PC-3 (cell line): ENCODE measurements around the gene ADRM1. TPM values are rescaled to one million over a fixed set of nuclear protein-coding genes. Genes with fewer than 3 reads are reported as not detected.
A peak's percentile ranks its signal among the peaks of the same experiment; 100 is the strongest.

Experiments
- ATAC-seq: fragments of 200-7000 bp; cut with Tn5 transposase; 2 replicates; pipeline ENCODE4 v1.9.1; 2020; ENCODE audit warnings: mild to moderate bottlenecking, moderate library complexity
- Bru-seq: library from RNA; stranded (reverse); fragments of 400-500 nt; gene quantifications from one replicate; lab custom pipeline; 2021; lab: Mats Ljungman, UMichigan
- BruChase-seq, 2 experiments: library from RNA; stranded (reverse); fragments of 400-500 nt; gene quantifications; one replicate each; lab custom pipeline; 2021; lab: Mats Ljungman, UMichigan
- BruUV-seq: library from RNA; stranded (reverse); fragments of 400-500 nt; replicated peaks from 2 replicates; lab custom pipeline; 2021; lab: Mats Ljungman, UMichigan
- CTCF ChIA-PET: fragments of 300-600 bp; sonication (Branson Sonifier 250); formaldehyde crosslinking; loops from one replicate; lab custom pipeline; 2022; ENCODE audit warnings: antibody characterized with exemption; lab: Charles Lee
- POLR2A ChIA-PET: fragments of 300-600 bp; sonication (Branson Sonifier 250); formaldehyde crosslinking; loops from one replicate; lab custom pipeline; 2022; ENCODE audit warnings: antibody characterized with exemption; ENCODE audit not compliant: unreplicated experiment; lab: Charles Lee
- DNase-seq: peaks from one replicate; pipeline ENCODE4 v3.0.0-alpha.2; 2015
- H2AFZ ChIP-seq: fragments of 300-600 bp; sonication (generic); 2 replicates; pipeline ENCODE4 v1.6.0; 2016; ENCODE audit warnings: antibody characterized with exemption, low read length
- H3F3A ChIP-seq: fragments of 300-600 bp; sonication (generic); one replicate; pipeline ENCODE4 v1.6.0; 2017; ENCODE audit warnings: antibody characterized with exemption, low read length, control low read depth, mild to moderate bottlenecking; ENCODE audit not compliant: unreplicated experiment
- H3K27ac ChIP-seq: fragments of 300-600 bp; sonication (generic); 2 replicates; pipeline ENCODE4 v1.5.1; 2016; ENCODE audit warnings: mild to moderate bottlenecking, low read length
- H3K27me3 ChIP-seq: fragments of 300-600 bp; sonication (generic); 2 replicates; pipeline ENCODE4 v1.6.1; 2016; ENCODE audit warnings: low read length, mixed read lengths
- H3K36me3 ChIP-seq: fragments of 300-600 bp; sonication (generic); 2 replicates; pipeline ENCODE4 v1.6.1; 2016; ENCODE audit warnings: low read depth, mixed run types, low read length, mixed read lengths
- H3K4me1 ChIP-seq: fragments of 300-600 bp; sonication (generic); 2 replicates; pipeline ENCODE4 v1.5.1; 2016; ENCODE audit warnings: low read length; ENCODE audit not compliant: insufficient read depth
- H3K4me2 ChIP-seq: fragments of 300-600 bp; sonication (generic); 2 replicates; pipeline ENCODE4 v1.6.0; 2016; ENCODE audit warnings: low read length
- H3K4me3 ChIP-seq: fragments of 300-600 bp; sonication (generic); 2 replicates; pipeline ENCODE4 v1.5.1; 2016; ENCODE audit warnings: mild to moderate bottlenecking, low read length, mixed read lengths
- H3K79me2 ChIP-seq: fragments of 300-600 bp; sonication (generic); 2 replicates; pipeline ENCODE4 v1.6.1; 2017; ENCODE audit warnings: low read length, mixed read lengths
- H3K9ac ChIP-seq: fragments of 300-600 bp; sonication (generic); 2 replicates; pipeline ENCODE4 v1.6.0; 2016; ENCODE audit warnings: mild to moderate bottlenecking, low read length
- H3K9me2 ChIP-seq: fragments of 300-600 bp; sonication (generic); replicated peaks from 2 replicates; pipeline ENCODE4 v1.6.1; 2016; ENCODE audit warnings: mixed run types, low read length, mixed read lengths
- H3K9me3 ChIP-seq: fragments of 300-600 bp; sonication (generic); 2 replicates; pipeline ENCODE4 v1.6.1; 2016; ENCODE audit warnings: low read length, mixed read lengths
- H4K20me1 ChIP-seq: fragments of 300-600 bp; sonication (generic); 2 replicates; pipeline ENCODE4 v1.6.1; 2016; ENCODE audit warnings: low read length, mixed read lengths
- CTCF ChIP-seq: fragments of 300-600 bp; sonication (generic); conservative IDR thresholded peaks from 2 replicates; pipeline ENCODE4 v1.5.1; 2017; ENCODE audit warnings: antibody characterized with exemption, low read depth, mild to moderate bottlenecking, low read length
- EZH2 ChIP-seq: fragments of 300-600 bp; sonication (generic); IDR thresholded peaks from one replicate; pipeline ENCODE4 v1.6.1; 2017; ENCODE audit warnings: antibody characterized with exemption, mild to moderate bottlenecking, low read length; ENCODE audit not compliant: unreplicated experiment
- EZH2phosphoT487 ChIP-seq: fragments of 300-600 bp; sonication (generic); IDR thresholded peaks from 2 replicates; pipeline ENCODE4 v1.6.1; 2018; ENCODE audit warnings: mild to moderate bottlenecking, antibody characterized with exemption, low read length, borderline replicate concordance
- intact Hi-C: fragments of 100-400 bp; cut with micrococcal nuclease; formaldehyde crosslinking; loops from 2 replicates; pipeline ENCODE4 v1.9.0; 2023
- long read RNA-seq: library from polyadenylated mRNA; unstranded; transcript quantifications from one replicate; pipeline ENCODE4 v2.0.0, GENCODE V29; 2021; ENCODE audit not compliant: unreplicated experiment
- total RNA-seq: library from RNA; depleted of rRNA; stranded (reverse); fragments of >200 nt; gene quantifications from 2 replicates; pipeline ENCODE4 v1.2.3, GENCODE V29; 2014; rRNA removed

The ADRM1 gene
- total RNA-seq, result 374 and 487 TPM in 2 replicates
- percentile 87 among the genes with signal in this experiment for Bru-seq, nascent RNA
- percentile 96 among the genes with signal in this experiment for BruChase-seq, experiment 1, labeled RNA remaining after a 6-hour chase
- BruChase-seq, experiment 2, labeled RNA remaining after a 2-hour chase, result percentile 87 among the genes with signal in this experiment
- long read RNA-seq, transcript ADRM1-201 (10 exons, 1,478 nt), result major isoform, 313 of 638 reads
- long read RNA-seq, transcript ADRM1-205 (9 exons, 1,361 nt), result minor isoform, 49 of 638 reads
- long read RNA-seq, partial matches to known transcripts, result 55 of 638 reads
- long read RNA-seq, other reads (novel, unspliced or antisense), result 220 of 638 reads

- BruUV-seq, result no TSS peak
- Histone ChIP-seq H3K79me2 (peaks cover 46% of the 10 kb centered on the region), H3K27ac (peak within 1 kb of the TSS; percentile 95), H3K4me3 (peak within 1 kb of the TSS; percentile 94), H3K27me3 (no peaks in the 10 kb centered on the region), H3F3A (peaks cover 8% of the 10 kb centered on the region), H3K9ac (peak within 1 kb of the TSS; percentile 95), H3K9me2 (no peaks in the 10 kb centered on the region), H3K9me3 (no peaks in the 10 kb centered on the region), H3K36me3 (peaks cover 38% of the 10 kb centered on the region), H2AFZ (peak within 1 kb of the TSS; percentile 97), H4K20me1 (peaks cover 42% of the 10 kb centered on the region), H3K4me2 (peak within 1 kb of the TSS; percentile 100), H3K4me1 (peaks cover 25% of the 10 kb centered on the region)
- ATAC-seq, result peak; percentile 54
- ChIA-PET POLR2A (interaction anchor here (0.5 kb wide), 1 partner anchor 73 kb away, joined by 3 read pairs; no protein-coding TSS in a partner anchor), CTCF (interaction anchor here (0.6 to 1.0 kb wide), 7 partner anchors 63 to 605 kb away, joined by 3 to 9 read pairs (median 5); partner anchors contain the start of genes LAMA5, OSBPL2 and RPS21)
- DNase-seq, result peak; percentile 99
- intact Hi-C loops, result loop anchor here (1.0 to 5.0 kb wide), 3 partner anchors 65 to 195 kb away; partner anchors contain the start of gene LAMA5
- TF ChIP-seq EZH2 (no peak), CTCF (peak; percentile 89), EZH2phosphoT487 (no peak)
Measured at GRCh38 chr20:62302341-62303061, at the start of gene ADRM1. TSS of gene ADRM1 (plus strand) at chr20:62302997. CDS start at chr20:62303569, 572 bp downstream.

- H3K36me3 ChIP-seq, result peaks cover 12% of the 10 kb centered on the region; the same call in 1 of the 2 replicates
- H4K20me1 ChIP-seq, result peaks cover 3% of the 10 kb centered on the region; the same call in 1 of the 2 replicates
- ATAC-seq, result no peak
- no peaks in the 10 kb centered on the region for H3K9me2 ChIP-seq
- H3K4me3 ChIP-seq, result no peak overlapping the region
- no peaks in the 10 kb centered on the region for H3K9me3 ChIP-seq
- CTCF ChIA-PET, result no interaction called here
- peaks cover 64% of the 10 kb centered on the region for H3K79me2 ChIP-seq
- H3K4me2 ChIP-seq, result no peak overlapping the region
- TF ChIP-seq CTCF, result no peak
- TF ChIP-seq EZH2, result no peak
- no peak for TF ChIP-seq EZH2phosphoT487
- no peak overlapping the region for H3K27ac ChIP-seq
- no peak overlapping the region for H2AFZ ChIP-seq
- no peak for DNase-seq
- no peaks in the 10 kb centered on the region for H3F3A ChIP-seq
- POLR2A ChIA-PET, result no interaction called here
- H3K27me3 ChIP-seq, result no peaks in the 10 kb centered on the region
- intact Hi-C loops, result no loop called here
- no peak overlapping the region for H3K9ac ChIP-seq
- no TSS peak for BruUV-seq
- peaks cover 14% of the 10 kb centered on the region for H3K4me1 ChIP-seq
Measured at GRCh38 chr20:62253398-62253797, 49.4 kb upstream of the ADRM1 start.
